Stimulated activated CD4-positive, alpha-beta T cell treated with anti-CD3 and anti-CD28 coated beads, Interleukin-1b, Interleukin-23, amount 100 ng/mL, for 4 hours (primary cell): ENCODE data around the gene MCEMP1.
A peak's percentile ranks its signal among the peaks of the same experiment; 100 is the strongest.

Experiments used
- DNase-seq, 2 donors: peaks; one replicate each; pipeline ENCODE4 v3.0.0-alpha.2; 2020; ENCODE audit warnings: low read depth in 2 of 2

MCEMP1 gene

DNA sequence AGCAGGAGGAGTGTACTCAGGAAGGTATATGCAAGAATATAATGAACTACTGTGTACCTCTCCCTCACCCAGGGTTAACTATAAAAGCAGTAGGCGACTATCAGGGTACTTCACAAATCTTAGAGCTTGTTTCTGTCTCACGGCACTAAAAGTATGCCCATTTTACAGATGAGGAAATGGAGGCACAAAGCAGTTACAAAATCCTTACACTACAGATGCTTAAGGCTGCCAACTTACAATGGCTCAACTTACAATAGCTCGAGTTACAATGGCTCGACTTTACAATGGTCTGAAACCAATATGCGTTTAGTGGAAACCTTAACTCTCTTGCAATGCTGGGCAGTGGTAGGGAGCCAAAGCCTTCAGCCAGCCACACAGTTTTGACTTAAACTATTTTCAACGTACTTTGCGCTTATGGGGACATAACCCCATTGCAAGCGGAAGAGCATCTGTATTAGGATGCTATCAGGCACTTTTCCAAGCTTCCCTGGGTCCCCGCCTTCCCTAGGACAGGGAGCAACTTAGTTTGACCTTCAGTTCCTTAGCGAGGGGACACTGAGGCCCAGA, 20.9 kb downstream of the MCEMP1 start:
- no peak for DNase-seq

DNA sequence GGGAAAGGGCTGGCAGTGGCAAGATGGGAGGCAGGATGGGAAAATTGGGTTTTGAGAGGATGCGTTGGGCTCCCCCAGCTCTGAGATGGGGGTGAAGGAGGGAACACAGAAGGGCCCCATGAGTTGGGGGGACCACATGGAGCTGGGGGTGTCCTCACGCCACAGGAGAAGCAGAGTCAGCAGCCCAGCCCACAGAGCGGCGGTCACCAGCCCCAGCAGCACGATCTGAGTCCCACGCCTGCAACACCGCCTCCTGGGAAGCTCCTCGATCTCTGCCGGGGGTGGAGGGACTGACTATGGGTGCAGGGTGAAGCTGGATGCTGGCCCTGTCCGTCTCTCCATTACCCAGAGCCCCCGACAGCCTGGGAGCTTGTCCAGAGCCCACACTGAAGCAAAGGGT, 21.7 kb downstream of the MCEMP1 start:
- DNase-seq: no peak

DNA sequence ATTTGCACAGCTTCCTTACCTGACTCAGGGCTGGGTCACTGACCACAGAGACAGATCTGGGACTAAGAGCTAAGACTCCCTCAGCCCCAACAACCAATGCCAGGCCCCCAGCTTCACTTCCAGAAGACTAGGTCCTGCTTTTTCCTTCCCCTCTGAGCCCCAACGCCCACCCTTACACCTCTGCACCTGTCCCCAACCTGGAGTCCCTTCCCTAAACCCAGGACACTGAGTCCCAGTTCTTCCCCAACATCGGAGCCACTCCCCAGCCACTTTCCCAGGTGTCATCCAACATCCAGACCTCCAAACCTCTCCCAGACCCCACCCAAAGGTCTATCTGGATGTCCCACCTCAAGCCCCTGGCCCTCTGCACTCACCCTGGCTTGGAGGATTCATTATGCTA, 22.1 kb downstream of the MCEMP1 start:
- DNase-seq: no peak

- peak in 1 of 2 donors; percentile 28 for DNase-seq
These were observed 22.8 kb downstream of the MCEMP1 start for GRCh38 chr19:7699417-7700401.

- no peak for DNase-seq
These were observed 24.3 kb downstream of the MCEMP1 start for GRCh38 chr19:7701049-7701653.

DNA sequence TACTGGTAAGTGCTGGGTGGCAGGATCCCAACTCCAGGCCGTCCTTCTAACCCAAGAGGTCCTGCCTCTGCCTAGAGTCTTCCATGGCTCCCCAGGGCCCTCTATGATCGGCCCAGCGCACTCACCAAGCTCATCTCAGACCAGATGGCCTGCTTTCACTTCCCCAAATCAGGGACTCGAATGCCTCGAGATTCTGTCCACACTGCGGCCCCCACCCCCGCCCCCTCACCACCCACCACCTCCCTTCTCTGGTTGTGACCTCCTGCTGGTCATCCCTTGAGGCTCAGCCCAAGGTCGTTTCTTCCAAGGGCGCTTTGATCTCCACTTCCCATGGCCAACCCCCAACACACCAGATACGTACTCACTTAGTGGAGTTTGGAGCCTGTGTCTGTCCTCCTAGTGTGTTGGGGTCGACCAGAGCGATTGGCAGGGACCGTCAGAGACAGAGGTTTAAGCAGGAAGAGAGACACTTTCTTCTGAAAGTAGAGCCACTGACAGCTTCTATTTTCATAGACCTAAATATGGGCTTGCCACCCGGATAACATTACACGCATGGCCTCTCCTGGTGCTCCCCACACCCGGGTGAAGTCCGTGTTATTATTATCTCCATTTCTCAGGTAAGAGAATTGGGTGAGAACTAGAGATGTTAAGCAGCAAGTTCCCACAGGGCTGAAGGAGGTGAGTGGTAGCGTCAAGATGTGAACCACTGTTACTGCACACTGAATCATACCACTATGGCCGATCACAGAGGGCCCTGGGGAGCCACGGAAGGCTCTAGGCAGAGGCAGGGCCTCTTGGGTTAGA, 25.0 kb downstream of the MCEMP1 start, which contains the start of gene FCER2:
TSS of gene FCER2 (minus strand) at position 478 of the 804 bp plus-strand sequence. CDS start 2,371 bp downstream, outside the sequence.
- no peak for DNase-seq

GRCh38 chr19:7703332-7703731, 26.4 kb downstream of the MCEMP1 start:
- DNase-seq: no peak

DNA sequence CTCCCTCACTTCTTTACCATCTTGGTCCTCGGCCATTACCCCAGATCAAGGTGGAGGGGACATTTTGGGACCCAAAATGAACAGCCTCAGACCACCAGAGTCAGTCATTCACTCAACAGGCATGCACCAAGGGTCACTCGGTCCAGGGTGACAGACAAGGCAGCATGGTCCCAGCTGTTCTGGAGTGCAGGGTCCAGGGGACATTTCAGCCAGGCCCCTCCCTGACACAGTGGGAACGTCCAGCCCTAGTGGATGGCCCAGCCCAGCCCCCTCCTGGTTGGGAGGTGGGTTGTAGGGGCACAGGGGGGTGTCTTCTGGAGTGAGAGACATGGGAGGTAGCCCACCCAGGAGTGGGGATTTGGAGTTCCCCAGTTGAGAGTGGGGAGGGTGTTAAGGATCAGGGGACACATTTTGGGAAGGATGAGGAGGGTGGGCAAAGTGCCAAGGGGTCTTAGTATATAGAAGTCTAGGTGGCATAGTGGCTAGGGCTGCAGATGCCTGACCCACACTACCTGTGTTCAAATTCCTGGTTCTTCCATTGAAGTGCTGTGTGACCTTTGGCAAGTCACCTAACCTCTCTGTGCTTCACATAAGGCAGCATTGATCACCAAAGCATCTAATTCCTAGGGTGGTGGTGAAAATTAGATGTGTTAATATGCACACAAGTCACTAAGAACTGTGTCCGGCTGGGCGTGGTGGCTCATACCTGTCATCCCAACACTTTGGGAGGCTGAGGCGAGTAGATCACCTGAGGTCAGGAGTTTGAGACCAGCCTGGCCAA, 27.6 kb downstream of the MCEMP1 start:
- DNase-seq: no peak

- DNase-seq: peak; percentile 54 to 63
These were observed 28.7 kb downstream of the MCEMP1 start for GRCh38 chr19:7705387-7706187.

- no peak for DNase-seq
These were observed 29.5 kb downstream of the MCEMP1 start for GRCh38 chr19:7706188-7706954.

- no peak for DNase-seq
These were observed 30.1 kb downstream of the MCEMP1 start for GRCh38 chr19:7706955-7707456.

- no peak for DNase-seq
These were observed 33.1 kb downstream of the MCEMP1 start for GRCh38 chr19:7709932-7710460.

DNA sequence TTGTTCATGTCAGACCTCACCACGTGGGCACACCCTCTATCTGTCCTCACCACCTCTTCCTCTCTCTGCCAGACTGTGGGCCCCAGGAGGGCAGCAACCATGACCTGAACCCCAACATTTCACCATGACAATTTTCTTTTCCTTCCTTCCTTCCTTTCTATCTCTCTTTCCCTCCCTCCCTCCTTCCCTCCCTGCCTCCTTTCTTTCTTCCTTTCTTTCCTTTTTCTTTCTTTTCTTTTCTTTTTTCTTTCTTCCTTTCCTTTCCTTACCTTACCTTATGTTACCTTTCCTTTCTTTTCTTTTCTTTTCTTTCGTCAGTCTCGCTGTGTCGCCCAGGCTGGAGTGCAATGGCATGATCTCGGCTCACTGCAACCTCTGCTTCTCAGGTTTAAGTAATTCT, 33.7 kb downstream of the MCEMP1 start:
- DNase-seq: no peak

- DNase-seq: no peak
These were observed 38.8 kb downstream of the MCEMP1 start for GRCh38 chr19:7715671-7716070.

DNA sequence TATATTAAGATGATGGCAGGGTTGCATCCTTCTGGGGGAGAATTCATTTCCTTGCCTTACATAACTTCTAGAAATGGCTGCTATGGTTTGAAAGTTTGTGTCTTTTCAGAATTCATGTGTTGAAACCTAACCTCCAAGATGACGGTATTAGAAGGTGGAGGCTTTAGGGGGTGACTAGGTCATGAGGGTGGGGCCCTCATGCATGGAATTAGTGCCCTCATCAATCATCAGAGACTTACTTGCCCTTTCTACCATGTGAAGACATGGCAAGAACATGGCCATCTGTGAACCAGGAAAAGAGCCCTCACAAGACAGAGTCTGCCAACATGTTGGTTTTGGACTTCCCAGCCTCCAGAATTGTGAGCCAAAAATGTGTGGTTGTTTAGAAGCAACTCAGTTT, 39.9 kb downstream of the MCEMP1 start:
- no peak for DNase-seq

DNA sequence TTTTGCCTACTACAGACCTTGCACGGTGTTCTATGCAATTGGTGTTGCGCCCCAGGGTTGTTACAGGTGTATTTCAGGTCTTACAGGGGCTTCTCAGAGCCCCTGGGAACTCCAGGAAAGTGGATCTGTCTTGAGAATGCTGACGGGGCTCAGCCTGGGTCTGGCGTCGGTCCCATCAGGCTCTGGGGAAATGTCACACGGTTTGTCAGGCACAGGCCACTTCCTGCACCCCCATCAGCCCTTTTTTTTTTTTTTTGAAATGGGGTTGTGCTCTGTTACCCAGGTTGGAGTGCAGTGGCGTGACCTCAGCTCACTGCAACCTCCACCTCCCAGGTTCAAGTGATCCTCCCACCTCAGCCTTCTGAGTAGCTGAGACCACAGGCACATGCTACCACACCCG, 41.8 kb downstream of the MCEMP1 start:
- no peak for DNase-seq

GRCh38 chr19:7720351-7720750, 43.5 kb downstream of the MCEMP1 start:
- no peak for DNase-seq

DNA sequence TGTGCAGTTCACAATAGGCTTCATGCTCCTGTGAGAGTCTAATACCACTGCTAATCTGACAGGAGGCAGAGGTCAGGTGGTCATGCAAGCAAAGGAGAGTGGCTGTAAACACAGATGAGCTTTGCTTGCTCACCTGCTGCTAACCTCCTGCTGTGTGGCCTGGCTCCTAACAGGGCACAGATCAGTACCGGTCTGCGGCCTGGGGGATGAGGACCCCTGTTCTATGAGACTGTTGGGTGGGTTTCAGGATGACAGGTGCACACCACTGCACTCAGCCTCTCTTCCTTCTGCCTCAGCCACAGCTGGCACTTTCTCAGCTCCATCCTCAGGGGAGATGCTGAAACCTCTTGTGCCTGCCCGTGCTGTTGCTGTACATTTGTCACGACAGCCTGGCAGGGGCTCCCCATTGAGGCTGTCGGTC, 45.4 kb downstream of the MCEMP1 start:
- DNase-seq: no peak

DNA sequence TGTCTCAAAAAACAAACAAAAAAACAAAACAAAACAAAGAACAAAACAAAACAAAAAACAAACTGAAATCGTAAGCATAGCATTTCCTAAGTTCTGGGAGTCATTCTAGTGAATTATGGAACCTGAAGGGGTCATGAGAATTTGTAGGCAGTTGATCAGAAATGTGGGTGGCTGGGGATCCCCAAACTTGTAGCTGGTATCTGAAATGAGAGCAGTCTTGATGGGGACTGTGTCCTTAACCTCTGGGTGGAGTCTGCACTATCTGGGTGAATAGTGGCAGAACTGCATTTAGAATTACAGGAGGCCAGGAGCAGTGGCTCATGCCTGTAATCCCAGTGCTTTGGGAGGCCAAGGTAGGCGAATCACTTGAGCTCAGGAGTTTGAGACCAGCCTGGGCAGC, 48.9 kb downstream of the MCEMP1 start:
- DNase-seq: no peak
